H9 (cell line): ENCODE measurements around the gene NT5C2. TPM values are rescaled to one million over a fixed set of nuclear protein-coding genes. Genes with fewer than 3 reads are reported as not detected.

Experiments
- DNase-seq: peaks from one replicate; pipeline ENCODE4 v3.0.0-alpha.2; 2017
- H2AFZ ChIP-seq: one replicate; pipeline ENCODE4 v1.6.1; 2013; ENCODE audit warnings: mild to moderate bottlenecking, low read length, control low read depth, moderate library complexity
- H2AK5ac ChIP-seq: 2 replicates; pipeline ENCODE4 v1.6.1; 2013; ENCODE audit warnings: low read length, control low read depth, mixed read lengths; ENCODE audit not compliant: insufficient read length
- H2BK120ac ChIP-seq: one replicate; pipeline ENCODE4 v1.6.1; 2013; ENCODE audit warnings: low read depth, mild to moderate bottlenecking, low read length, control low read depth, inconsistent platforms; ENCODE audit not compliant: poor library complexity, severe bottlenecking
- H2BK12ac ChIP-seq: 2 replicates; pipeline ENCODE4 v1.6.1; 2013; ENCODE audit warnings: low read length, control low read depth, mixed read lengths, low read depth; ENCODE audit not compliant: insufficient read length
- H2BK15ac ChIP-seq: 2 replicates; pipeline ENCODE4 v1.6.1; 2013; ENCODE audit warnings: low read depth, low read length, control low read depth
- H2BK20ac ChIP-seq: one replicate; pipeline ENCODE4 v1.6.1; 2013; ENCODE audit warnings: low read depth, mild to moderate bottlenecking, low read length, control low read depth, inconsistent platforms; ENCODE audit not compliant: poor library complexity, severe bottlenecking
- H2BK5ac ChIP-seq: 2 replicates; pipeline ENCODE4 v1.6.1; 2013; ENCODE audit warnings: low read length, control low read depth, mixed read lengths; ENCODE audit not compliant: insufficient read length
- H3K14ac ChIP-seq: 2 replicates; pipeline ENCODE4 v1.6.1; 2013; ENCODE audit warnings: low read length, control low read depth; ENCODE audit not compliant: insufficient read depth
- H3K18ac ChIP-seq: 2 replicates; pipeline ENCODE4 v1.6.1; 2013; ENCODE audit warnings: low read depth, mild to moderate bottlenecking, mixed read lengths, low read length, control low read depth; ENCODE audit not compliant: insufficient read length
- H3K23ac ChIP-seq: 2 replicates; pipeline ENCODE4 v1.6.1; 2013; ENCODE audit warnings: low read length, control low read depth, mixed read lengths, low read depth; ENCODE audit not compliant: insufficient read length
- H3K23me2 ChIP-seq: 2 replicates; pipeline ENCODE4 v1.6.1; 2013; ENCODE audit warnings: low read depth, mild to moderate bottlenecking, mixed read lengths, low read length, control low read depth; ENCODE audit not compliant: insufficient read length, poor library complexity, severe bottlenecking
- H3K27ac ChIP-seq: 2 replicates; pipeline ENCODE4 v1.5.1; 2013; ENCODE audit warnings: low read length, control low read depth, mixed read lengths, low read depth; ENCODE audit not compliant: insufficient read length
- H3K27me3 ChIP-seq: 2 replicates; pipeline ENCODE4 v1.6.1; 2013; ENCODE audit warnings: low read length, control low read depth, inconsistent platforms; ENCODE audit not compliant: insufficient read depth
- H3K4ac ChIP-seq: 2 replicates; pipeline ENCODE4 v1.6.1; 2013; ENCODE audit warnings: low read depth, mild to moderate bottlenecking, control low read depth, inconsistent platforms, low read length, moderate library complexity
- H3K4me1 ChIP-seq: 2 replicates; pipeline ENCODE4 v1.6.1; 2013; ENCODE audit warnings: low read length, control low read depth, inconsistent platforms; ENCODE audit not compliant: insufficient read depth
- H3K4me2 ChIP-seq: 2 replicates; pipeline ENCODE4 v1.6.1; 2013; ENCODE audit warnings: low read length, control low read depth, mixed read lengths; ENCODE audit not compliant: insufficient read length, insufficient read depth
- H3K56ac ChIP-seq: 2 replicates; pipeline ENCODE4 v1.6.1; 2013; ENCODE audit warnings: low read depth, mild to moderate bottlenecking, mixed read lengths, low read length, control low read depth; ENCODE audit not compliant: insufficient read length
- H3K79me1 ChIP-seq: 2 replicates; pipeline ENCODE4 v1.6.1; 2013; ENCODE audit warnings: low read depth, mild to moderate bottlenecking, moderate library complexity, low read length, control low read depth, inconsistent platforms; ENCODE audit not compliant: insufficient read depth, poor library complexity, severe bottlenecking
- H3K79me2 ChIP-seq: 2 replicates; pipeline ENCODE4 v1.6.1; 2013; ENCODE audit warnings: low read length, control low read depth, inconsistent platforms; ENCODE audit not compliant: insufficient read depth
- H3K9ac ChIP-seq: 2 replicates; pipeline ENCODE4 v1.6.1; 2013; ENCODE audit warnings: low read length, control low read depth, mixed read lengths; ENCODE audit not compliant: insufficient read length; ENCODE audit errors: extremely low read depth
- H3K9me3 ChIP-seq: one replicate; pipeline ENCODE4 v1.6.1; 2013; ENCODE audit warnings: low read depth, low read length, inconsistent platforms; ENCODE audit not compliant: control insufficient read depth
- H3T11ph ChIP-seq: one replicate; pipeline ENCODE4 v1.6.1; 2013; ENCODE audit warnings: mild to moderate bottlenecking, low read length, control low read depth, inconsistent platforms
- H4K20me1 ChIP-seq: one replicate; pipeline ENCODE4 v1.6.1; 2013; ENCODE audit not compliant: control insufficient read depth, insufficient read length, insufficient read depth
- H4K5ac ChIP-seq: 2 replicates; pipeline ENCODE4 v1.6.1; 2013; ENCODE audit warnings: low read depth, mild to moderate bottlenecking, mixed read lengths, low read length, control low read depth; ENCODE audit not compliant: insufficient read length
- H4K8ac ChIP-seq: replicated peaks from 2 replicates; pipeline ENCODE4 v1.6.1; 2013; ENCODE audit warnings: low read length, control low read depth, mixed read lengths, low read depth; ENCODE audit not compliant: insufficient read length
- H4K91ac ChIP-seq: 2 replicates; pipeline ENCODE4 v1.6.1; 2013; ENCODE audit warnings: low read depth, mild to moderate bottlenecking, moderate library complexity, mixed read lengths, low read length, control low read depth; ENCODE audit not compliant: insufficient read length
- H3K27ac Mint-ChIP-seq, 3 experiments: 2 replicates in 2 of 3; 3 replicates in 1 of 3; pipeline ENCODE4 v1.8.0; 2020 to 2021; ENCODE audit warnings: mixed read lengths in 3 of 3, mild to moderate bottlenecking in 1 of 3, moderate library complexity in 1 of 3
- H3K27me3 Mint-ChIP-seq: 2 replicates; pipeline ENCODE4 v1.8.0; 2021; ENCODE audit warnings: low read depth, mild to moderate bottlenecking, moderate library complexity, mixed read lengths
- H3K36me3 Mint-ChIP-seq, 3 experiments: 2 replicates in 2 of 3; 3 replicates in 1 of 3; pipeline ENCODE4 v1.8.0; 2020 to 2021; ENCODE audit warnings: low read depth in 3 of 3, mixed read lengths in 3 of 3; ENCODE audit not compliant: insufficient read depth in 1 of 3
- H3K4me1 Mint-ChIP-seq, 2 experiments: 2 replicates each; pipeline ENCODE4 v1.8.0; 2020; ENCODE audit warnings: mixed read lengths in 2 of 2
- H3K4me3 Mint-ChIP-seq, 2 experiments: 2 replicates in 1 of 2; 3 replicates in 1 of 2; pipeline ENCODE4 v1.8.0; 2020 to 2021; ENCODE audit warnings: mild to moderate bottlenecking in 2 of 2, mixed read lengths in 2 of 2, moderate library complexity in 1 of 2
- H3K9me3 Mint-ChIP-seq, 2 experiments: 2 replicates in 1 of 2; 3 replicates in 1 of 2; pipeline ENCODE4 v1.8.0; 2020; ENCODE audit warnings: mild to moderate bottlenecking in 2 of 2, mixed read lengths in 2 of 2, moderate library complexity in 1 of 2
- CTCF ChIP-seq: fragments of 200-600 bp; sonication (generic); conservative IDR thresholded peaks from 3 replicates; pipeline ENCODE4 v1.8.0; 2021; ENCODE audit warnings: antibody characterized with exemption, mild to moderate bottlenecking
- WGBS: extraction: QIAGEN DNeasy Blood & Tissue Kit; methylation state at CpG from one replicate; pipeline ENCODE4 v1.1.7; 2013; ENCODE audit warnings: missing lambda C conversion rate, low lambda C conversion rate, mixed read lengths; ENCODE audit not compliant: insufficient read length; ENCODE audit errors: extremely low coverage; 5-methylcytosine and 5-hydroxymethylcytosine counted together
- total RNA-seq: library from RNA; stranded (reverse); gene quantifications from 2 replicates; pipeline ENCODE4 v1.2.1, GENCODE V29; 2021

NT5C2 gene
- total RNA-seq, 1 experiment from 2014 or later: 69.6 TPM

DNA sequence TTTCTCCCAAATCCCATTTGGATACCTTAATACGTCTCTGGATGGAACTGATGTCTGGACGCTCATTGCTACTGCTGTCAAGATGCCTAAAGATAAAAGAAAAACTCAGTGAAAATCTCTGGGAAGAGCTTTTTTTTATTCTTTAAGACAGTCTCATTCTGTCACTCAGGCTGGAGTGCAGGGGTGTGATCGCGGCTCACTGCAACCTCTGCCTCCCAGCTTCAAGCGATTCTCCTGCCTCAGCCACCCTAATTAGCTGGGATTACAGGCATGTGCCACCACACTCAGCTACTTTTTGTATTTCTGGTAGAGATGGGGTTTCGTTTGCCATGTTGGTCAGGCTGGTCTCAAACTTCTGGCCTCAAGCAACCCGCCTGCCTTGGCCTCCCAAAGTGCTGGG, 102.2 kb downstream of the NT5C2 start:
- Histone ChIP-seq H3K23me2 (no peaks in the 10 kb centered on the region), H3K4me2 (no peak overlapping the region), H2BK20ac (no peak overlapping the region), H3T11ph (no peak overlapping the region), H3K4ac (no peak overlapping the region), H4K20me1 (no peaks in the 10 kb centered on the region), H2AK5ac (no peak overlapping the region), H3K18ac (no peak overlapping the region), H2BK5ac (no peak overlapping the region), H3K9ac (no peak overlapping the region), H2AFZ (no peak overlapping the region), H2BK12ac (no peak overlapping the region), H3K4me1 (no peaks in the 10 kb centered on the region), H3K27me3 (no peaks in the 10 kb centered on the region), H3K79me2 (no peaks in the 10 kb centered on the region), H4K8ac (no peak overlapping the region), H2BK15ac (no peak overlapping the region), H4K5ac (no peak overlapping the region), H2BK120ac (no peak overlapping the region), H3K27ac (no peak overlapping the region), H3K79me1 (no peaks in the 10 kb centered on the region), H3K23ac (no peak overlapping the region), H3K14ac (no peak overlapping the region), H3K56ac (no peak overlapping the region), H3K9me3 (no peaks in the 10 kb centered on the region), H4K91ac (no peak overlapping the region)
- no peak overlapping the region for H3K27ac Mint-ChIP-seq
- H3K9me3 Mint-ChIP-seq: no peaks in the 10 kb centered on the region
- TF ChIP-seq CTCF: no peak
- H3K27me3 Mint-ChIP-seq: no peaks in the 10 kb centered on the region
- no peak overlapping the region for H3K4me3 Mint-ChIP-seq
- DNase-seq: no peak
- WGBS: no CpG with 5 or more reads among the region's 7 CpGs
- no peaks in the 10 kb centered on the region for H3K4me1 Mint-ChIP-seq
- peaks cover 25 to 83% (median 49%) of the 10 kb centered on the region in 3 experiments; a peak in 6 of 7 replicates for H3K36me3 Mint-ChIP-seq
